Stimulated activated CD4-positive, alpha-beta T cell treated with anti-CD3 and anti-CD28 coated beads, Interleukin-2, amount 100 ng/mL, for 4 hours (primary cell): ENCODE data around the gene NEIL1.
"Not testable (repeated sequence)": the region's sequence is repeated elsewhere in the genome, so short reads cannot be mapped to it uniquely, and the experiment has no call there.

Experiments used
- DNase-seq: peaks from one replicate; pipeline ENCODE4 v3.0.0-alpha.2; 2020; ENCODE audit warnings: low read depth

Gene NEIL1

GRCh38 chr15:75380773-75381172 is 33.9 kb downstream of the NEIL1 start:
- no peak for DNase-seq

GRCh38 chr15:75383986-75384385 is 37.1 kb downstream of the NEIL1 start:
- not testable (repeated sequence) for DNase-seq

GRCh38 chr15:75389791-75390382 is 43.0 kb downstream of the NEIL1 start:
- no peak for DNase-seq

- no peak for DNase-seq
Measured at GRCh38 chr15:75397494-75397893, 50.7 kb downstream of the NEIL1 start.

- no peak for DNase-seq
Measured at GRCh38 chr15:75403892-75404291, 57.1 kb downstream of the NEIL1 start.
